Measurements from ENCODE around the gene LBP.

The LBP gene, protein sequence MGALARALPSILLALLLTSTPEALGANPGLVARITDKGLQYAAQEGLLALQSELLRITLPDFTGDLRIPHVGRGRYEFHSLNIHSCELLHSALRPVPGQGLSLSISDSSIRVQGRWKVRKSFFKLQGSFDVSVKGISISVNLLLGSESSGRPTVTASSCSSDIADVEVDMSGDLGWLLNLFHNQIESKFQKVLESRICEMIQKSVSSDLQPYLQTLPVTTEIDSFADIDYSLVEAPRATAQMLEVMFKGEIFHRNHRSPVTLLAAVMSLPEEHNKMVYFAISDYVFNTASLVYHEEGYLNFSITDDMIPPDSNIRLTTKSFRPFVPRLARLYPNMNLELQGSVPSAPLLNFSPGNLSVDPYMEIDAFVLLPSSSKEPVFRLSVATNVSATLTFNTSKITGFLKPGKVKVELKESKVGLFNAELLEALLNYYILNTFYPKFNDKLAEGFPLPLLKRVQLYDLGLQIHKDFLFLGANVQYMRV

DNA sequence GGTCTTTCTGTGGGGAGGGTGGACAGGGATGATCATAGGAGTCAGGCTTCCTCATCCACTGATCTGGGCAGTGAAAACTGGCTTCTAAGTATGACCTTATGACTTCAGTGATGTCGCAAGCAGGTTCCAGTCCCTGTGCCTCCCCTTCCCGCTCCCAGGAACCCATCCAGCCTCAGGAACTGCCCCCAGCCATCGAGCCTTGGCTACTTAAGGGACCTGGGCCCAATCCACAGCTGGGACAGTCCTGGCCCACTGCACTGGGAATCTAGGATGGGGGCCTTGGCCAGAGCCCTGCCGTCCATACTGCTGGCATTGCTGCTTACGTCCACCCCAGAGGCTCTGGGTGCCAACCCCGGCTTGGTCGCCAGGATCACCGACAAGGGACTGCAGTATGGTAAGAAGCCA lies at the start of gene LBP:
TSS of gene LBP (plus strand) at position 236 of the 405 bp plus-strand sequence. CDS start at position 271, 35 bp downstream.
- Histone ChIP-seq H3K27me3 (ENCODE audit: low read length) (no peaks in the 10 kb centered on the region), H3K9ac (ENCODE audit: low read length) (no peak within 1 kb of the TSS), H2AFZ (ENCODE audit: low read depth, low read length, severe bottlenecking) (no peak within 1 kb of the TSS), H3K36me3 (ENCODE audit: low read length) (no peaks in the 10 kb centered on the region), H3K9me2 (replicated peaks; ENCODE audit: insufficient read depth, low read length) (no peaks in the 10 kb centered on the region), H3K4me3 (ENCODE audit: insufficient read depth, low read length, poor library complexity, severe bottlenecking) (no peak within 1 kb of the TSS), H3K4me2 (ENCODE audit: low read depth, low read length, poor library complexity, severe bottlenecking) (no peak within 1 kb of the TSS), H3K79me2 (ENCODE audit: insufficient read depth, low read length) (no peaks in the 10 kb centered on the region), H3F3A (ENCODE audit: insufficient read depth) (no peaks in the 10 kb centered on the region), H3K27ac (ENCODE audit: low read depth, low read length) (no peak within 1 kb of the TSS), H3K9me3 (ENCODE audit: insufficient read depth, low read length) (no peaks in the 10 kb centered on the region), H4K20me1 (ENCODE audit: low read depth, low read length) (no peaks in the 10 kb centered on the region)
- TF ChIP-seq, protein P1, sequence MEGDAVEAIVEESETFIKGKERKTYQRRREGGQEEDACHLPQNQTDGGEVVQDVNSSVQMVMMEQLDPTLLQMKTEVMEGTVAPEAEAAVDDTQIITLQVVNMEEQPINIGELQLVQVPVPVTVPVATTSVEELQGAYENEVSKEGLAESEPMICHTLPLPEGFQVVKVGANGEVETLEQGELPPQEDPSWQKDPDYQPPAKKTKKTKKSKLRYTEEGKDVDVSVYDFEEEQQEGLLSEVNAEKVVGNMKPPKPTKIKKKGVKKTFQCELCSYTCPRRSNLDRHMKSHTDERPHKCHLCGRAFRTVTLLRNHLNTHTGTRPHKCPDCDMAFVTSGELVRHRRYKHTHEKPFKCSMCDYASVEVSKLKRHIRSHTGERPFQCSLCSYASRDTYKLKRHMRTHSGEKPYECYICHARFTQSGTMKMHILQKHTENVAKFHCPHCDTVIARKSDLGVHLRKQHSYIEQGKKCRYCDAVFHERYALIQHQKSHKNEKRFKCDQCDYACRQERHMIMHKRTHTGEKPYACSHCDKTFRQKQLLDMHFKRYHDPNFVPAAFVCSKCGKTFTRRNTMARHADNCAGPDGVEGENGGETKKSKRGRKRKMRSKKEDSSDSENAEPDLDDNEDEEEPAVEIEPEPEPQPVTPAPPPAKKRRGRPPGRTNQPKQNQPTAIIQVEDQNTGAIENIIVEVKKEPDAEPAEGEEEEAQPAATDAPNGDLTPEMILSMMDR (IDR thresholded peaks at IDR 0.05; ENCODE audit: insufficient read depth, low read length, poor library complexity, severe bottlenecking): no peak
- TF ChIP-seq EZH2phosphoT487 (conservative IDR thresholded peaks at IDR 0.05; ENCODE audit: low read length): no peak

DNA sequence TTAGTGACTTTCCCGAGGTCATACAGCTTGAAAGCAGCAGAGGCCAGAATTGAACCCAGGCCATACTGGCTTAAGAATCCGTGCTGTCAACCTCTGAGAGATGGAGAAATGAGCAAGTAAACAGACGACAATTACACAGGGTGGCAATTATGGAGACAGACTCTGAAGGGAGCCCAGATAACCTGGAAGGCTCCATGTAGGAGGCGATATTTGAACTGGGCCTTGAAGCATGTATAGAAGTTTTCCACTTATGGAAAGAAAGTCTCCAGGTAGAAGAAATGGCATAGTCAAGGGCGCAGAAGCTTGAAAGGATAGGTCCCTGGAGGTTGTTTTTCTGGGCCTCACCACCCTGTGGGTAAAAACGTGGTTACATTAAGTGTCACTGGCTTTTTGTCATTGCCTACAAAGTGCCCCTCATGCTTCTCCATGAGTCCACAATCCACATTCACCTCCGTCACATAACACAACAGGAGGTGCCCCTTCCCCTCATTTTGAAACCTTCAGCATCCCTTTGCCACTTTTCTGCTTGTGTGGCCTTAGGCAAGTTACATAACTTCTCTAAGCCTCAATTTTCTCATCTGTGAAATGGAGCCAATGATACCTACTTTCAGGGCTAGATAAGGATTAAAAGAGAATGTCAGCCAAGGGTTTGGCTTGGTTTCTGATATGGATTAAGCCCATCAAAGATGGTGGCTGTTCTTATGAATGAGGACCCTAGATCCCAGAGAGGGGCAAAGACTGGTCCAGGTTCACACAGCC lies 48.2 kb upstream of the LBP start:
- H3K27me3 ChIP-seq (ENCODE audit: low read length): no peaks in the 10 kb centered on the region
- no peak overlapping the region for H3K27ac ChIP-seq (ENCODE audit: low read depth, low read length)
- no peaks in the 10 kb centered on the region for H3K36me3 ChIP-seq (ENCODE audit: low read length)
- H2AFZ ChIP-seq (ENCODE audit: low read depth, low read length, severe bottlenecking): no peak overlapping the region
- H3K4me2 ChIP-seq (ENCODE audit: low read depth, low read length, poor library complexity, severe bottlenecking): no peak overlapping the region
- H3K4me3 ChIP-seq (ENCODE audit: insufficient read depth, low read length, poor library complexity, severe bottlenecking): no peak overlapping the region
- no peaks in the 10 kb centered on the region for H3F3A ChIP-seq (ENCODE audit: insufficient read depth)
- TF ChIP-seq, protein P1 (IDR thresholded peaks at IDR 0.05; ENCODE audit: insufficient read depth, low read length, poor library complexity, severe bottlenecking): no peak
- TF ChIP-seq EZH2phosphoT487 (conservative IDR thresholded peaks at IDR 0.05; ENCODE audit: low read length): no peak
- H3K9me2 ChIP-seq (replicated peaks; ENCODE audit: insufficient read depth, low read length): no peaks in the 10 kb centered on the region
- H4K20me1 ChIP-seq (ENCODE audit: low read depth, low read length): no peaks in the 10 kb centered on the region
- H3K9me3 ChIP-seq (ENCODE audit: insufficient read depth, low read length): no peaks in the 10 kb centered on the region
- H3K9ac ChIP-seq (ENCODE audit: low read length): no peak overlapping the region
- no peaks in the 10 kb centered on the region for H3K79me2 ChIP-seq (ENCODE audit: insufficient read depth, low read length)

DNA sequence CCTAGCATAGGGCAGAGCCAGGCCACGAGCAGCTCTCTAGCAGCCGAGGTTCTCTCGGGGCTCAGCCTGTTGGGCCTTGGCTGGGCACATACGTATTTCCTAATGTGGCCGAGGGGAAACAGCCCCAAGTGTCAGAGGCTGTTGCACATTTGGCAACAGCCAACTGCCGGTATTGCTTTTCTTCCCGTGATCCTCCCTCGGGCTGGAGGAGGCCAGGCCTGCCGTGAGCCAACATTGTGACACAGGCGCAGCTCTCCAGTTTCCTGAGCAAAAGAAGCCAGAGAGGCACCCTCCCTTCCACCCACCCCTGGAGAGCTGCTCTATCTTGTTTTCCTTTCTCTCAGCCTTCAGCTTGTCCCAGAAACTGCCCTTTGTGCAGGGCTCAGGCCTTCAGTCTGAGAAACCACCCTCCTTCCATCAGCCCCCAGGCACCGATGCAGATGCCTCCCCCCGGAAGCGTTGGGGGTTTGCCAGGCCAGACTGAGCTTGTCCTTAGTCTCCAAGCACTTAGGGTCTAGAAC lies 47.5 kb upstream of the LBP start:
- Histone ChIP-seq H4K20me1 (ENCODE audit: low read depth, low read length) (no peaks in the 10 kb centered on the region), H3K4me3 (ENCODE audit: insufficient read depth, low read length, poor library complexity, severe bottlenecking) (no peak overlapping the region), H3F3A (ENCODE audit: insufficient read depth) (no peaks in the 10 kb centered on the region), H3K9me3 (ENCODE audit: insufficient read depth, low read length) (no peaks in the 10 kb centered on the region), H3K27ac (ENCODE audit: low read depth, low read length) (no peak overlapping the region), H3K27me3 (ENCODE audit: low read length) (no peaks in the 10 kb centered on the region), H2AFZ (ENCODE audit: low read depth, low read length, severe bottlenecking) (no peak overlapping the region), H3K9me2 (replicated peaks; ENCODE audit: insufficient read depth, low read length) (no peaks in the 10 kb centered on the region), H3K79me2 (ENCODE audit: insufficient read depth, low read length) (no peaks in the 10 kb centered on the region), H3K9ac (ENCODE audit: low read length) (no peak overlapping the region), H3K36me3 (ENCODE audit: low read length) (no peaks in the 10 kb centered on the region), H3K4me2 (ENCODE audit: low read depth, low read length, poor library complexity, severe bottlenecking) (no peak overlapping the region)
- no peak for TF ChIP-seq EZH2phosphoT487 (conservative IDR thresholded peaks at IDR 0.05; ENCODE audit: low read length)
- TF ChIP-seq, protein P1 (IDR thresholded peaks at IDR 0.05; ENCODE audit: insufficient read depth, low read length, poor library complexity, severe bottlenecking): no peak
